RWPE2 (cell line): ENCODE data around the gene BIRC3.
"Not testable (repeated sequence)": the region's sequence is repeated elsewhere in the genome, so short reads cannot be mapped to it uniquely, and the experiment has no call there.

ENCODE experiments used
- ATAC-seq: fragments of 200-7000 bp; cut with Tn5 transposase; 3 replicates; pipeline ENCODE4 v1.9.1; 2021; ENCODE audit warnings: low read depth
- DNase-seq: peaks from one replicate; pipeline ENCODE4 v3.0.0-alpha.2; 2020; ENCODE audit warnings: low spot score
- H3K27ac ChIP-seq: fragments of 450-650 bp; 2 replicates; pipeline ENCODE4 v1.5.1; 2017; ENCODE audit warnings: mild to moderate bottlenecking; ENCODE audit not compliant: poor library complexity, severe bottlenecking
- H3K27me3 ChIP-seq: fragments of 250-450 bp; sonication (Bioruptor Pico); 2 replicates; pipeline ENCODE4 v1.5.1; 2021; ENCODE audit warnings: mild to moderate bottlenecking, moderate library complexity; ENCODE audit not compliant: insufficient read depth, poor library complexity, severe bottlenecking
- H3K36me3 ChIP-seq: fragments of 250-450 bp; sonication (Bioruptor Pico); 2 replicates; pipeline ENCODE4 v1.5.1; 2020; ENCODE audit warnings: low read depth, mild to moderate bottlenecking, moderate library complexity
- H3K4me1 ChIP-seq: fragments of 250-450 bp; sonication (Bioruptor Pico); 2 replicates; pipeline ENCODE4 v1.5.1; 2021; ENCODE audit warnings: mild to moderate bottlenecking, moderate library complexity; ENCODE audit not compliant: insufficient read depth, poor library complexity, severe bottlenecking
- H3K4me3 ChIP-seq: fragments of 250-450 bp; sonication (Bioruptor Pico); 2 replicates; pipeline ENCODE4 v1.5.1; 2021; ENCODE audit warnings: mild to moderate bottlenecking, moderate library complexity; ENCODE audit not compliant: severe bottlenecking
- H3K9me3 ChIP-seq: fragments of 250-450 bp; sonication (Bioruptor Pico); 2 replicates; pipeline ENCODE4 v1.5.1; 2021; ENCODE audit warnings: mild to moderate bottlenecking, moderate library complexity; ENCODE audit not compliant: severe bottlenecking
- CTCF ChIP-seq: fragments of 450-650 bp; IDR thresholded peaks from one replicate; pipeline ENCODE4 v1.5.1; 2017; ENCODE audit warnings: mild to moderate bottlenecking, moderate library complexity; ENCODE audit not compliant: poor library complexity, severe bottlenecking

BIRC3 gene

DNA sequence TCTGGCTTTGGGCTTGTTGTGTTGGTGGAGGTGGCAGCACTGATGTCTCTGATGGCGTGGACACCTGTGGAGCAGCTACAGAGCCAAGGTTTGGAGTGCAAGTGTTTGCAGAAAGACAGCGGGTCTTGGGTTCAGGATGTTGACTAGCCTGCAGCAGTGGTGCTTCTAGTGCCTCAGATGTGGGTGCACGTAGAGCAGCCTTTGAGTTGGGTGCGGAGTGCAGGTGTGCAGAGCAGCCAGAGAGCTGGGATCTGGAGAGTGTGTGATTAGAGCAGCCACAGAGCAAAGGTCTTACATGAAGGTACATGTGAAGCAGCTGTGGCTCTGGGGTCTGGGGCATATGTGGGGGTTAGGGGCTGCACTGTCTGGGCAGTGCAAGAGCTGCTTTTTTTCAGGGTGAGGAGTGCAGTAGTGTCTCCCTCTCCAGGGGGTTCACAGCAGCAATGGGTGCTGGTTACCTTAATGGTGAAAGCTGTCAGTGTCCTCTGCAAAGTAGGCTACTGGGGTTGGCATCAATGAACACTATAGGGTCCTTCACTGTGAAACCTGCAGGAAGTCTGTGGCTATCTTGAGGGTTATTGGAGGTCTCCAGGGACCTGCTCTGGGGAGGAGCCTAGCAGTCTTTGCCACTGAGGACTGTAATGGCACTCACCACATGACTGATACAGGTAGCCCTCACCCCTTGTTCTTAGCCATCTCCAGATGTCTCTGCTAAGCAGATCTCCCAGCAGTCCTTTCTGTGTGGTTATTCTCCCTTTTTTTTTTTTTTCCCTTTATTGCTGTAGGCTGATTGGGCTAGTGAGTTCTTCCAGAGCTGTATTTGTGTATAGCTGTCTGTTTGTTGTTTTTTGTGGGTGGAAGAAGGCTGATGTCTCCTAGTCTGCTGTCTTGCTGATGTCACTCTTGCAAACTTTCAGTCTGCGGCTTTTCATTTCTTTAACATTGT lies 44.1 kb downstream of the BIRC3 start:
- H3K36me3 ChIP-seq, result peaks cover 77% of the 10 kb centered on the region
- no peak; the same call in 2 of the 3 replicates for ATAC-seq
- no peak for DNase-seq
- H3K27ac ChIP-seq, result no peak overlapping the region
- H3K4me1 ChIP-seq, result no peaks in the 10 kb centered on the region
- no peak overlapping the region for H3K4me3 ChIP-seq
- H3K9me3 ChIP-seq, result peaks cover 11% of the 10 kb centered on the region
- TF ChIP-seq CTCF, result no peak
- H3K27me3 ChIP-seq, result no peaks in the 10 kb centered on the region

GRCh38 chr11:102364991-102365390 lies 47.7 kb downstream of the BIRC3 start:
- Histone ChIP-seq H3K27ac (no peak overlapping the region), H3K36me3 (peaks cover 72% of the 10 kb centered on the region), H3K4me1 (no peaks in the 10 kb centered on the region), H3K9me3 (no peaks in the 10 kb centered on the region), H3K4me3 (no peak overlapping the region), H3K27me3 (no peaks in the 10 kb centered on the region)
- DNase-seq (no peak), ATAC-seq (no peak)
- no peak for TF ChIP-seq CTCF

GRCh38 chr11:102367364-102367763 lies 50.1 kb downstream of the BIRC3 start:
- no peaks in the 10 kb centered on the region for H3K4me1 ChIP-seq
- peaks cover 58% of the 10 kb centered on the region for H3K36me3 ChIP-seq
- TF ChIP-seq CTCF, result peak; percentile 45
- no peak for ATAC-seq
- no peak overlapping the region for H3K27ac ChIP-seq
- no peaks in the 10 kb centered on the region for H3K9me3 ChIP-seq
- no peak for DNase-seq
- no peak overlapping the region for H3K4me3 ChIP-seq
- no peaks in the 10 kb centered on the region for H3K27me3 ChIP-seq

GRCh38 chr11:102368472-102368871 lies 51.2 kb downstream of the BIRC3 start:
- no peak for DNase-seq
- H3K9me3 ChIP-seq, result no peaks in the 10 kb centered on the region
- peaks cover 47% of the 10 kb centered on the region for H3K36me3 ChIP-seq
- H3K27me3 ChIP-seq, result no peaks in the 10 kb centered on the region
- TF ChIP-seq CTCF, result no peak
- no peak overlapping the region for H3K27ac ChIP-seq
- ATAC-seq, result no peak
- no peaks in the 10 kb centered on the region for H3K4me1 ChIP-seq
- no peak overlapping the region for H3K4me3 ChIP-seq

DNA sequence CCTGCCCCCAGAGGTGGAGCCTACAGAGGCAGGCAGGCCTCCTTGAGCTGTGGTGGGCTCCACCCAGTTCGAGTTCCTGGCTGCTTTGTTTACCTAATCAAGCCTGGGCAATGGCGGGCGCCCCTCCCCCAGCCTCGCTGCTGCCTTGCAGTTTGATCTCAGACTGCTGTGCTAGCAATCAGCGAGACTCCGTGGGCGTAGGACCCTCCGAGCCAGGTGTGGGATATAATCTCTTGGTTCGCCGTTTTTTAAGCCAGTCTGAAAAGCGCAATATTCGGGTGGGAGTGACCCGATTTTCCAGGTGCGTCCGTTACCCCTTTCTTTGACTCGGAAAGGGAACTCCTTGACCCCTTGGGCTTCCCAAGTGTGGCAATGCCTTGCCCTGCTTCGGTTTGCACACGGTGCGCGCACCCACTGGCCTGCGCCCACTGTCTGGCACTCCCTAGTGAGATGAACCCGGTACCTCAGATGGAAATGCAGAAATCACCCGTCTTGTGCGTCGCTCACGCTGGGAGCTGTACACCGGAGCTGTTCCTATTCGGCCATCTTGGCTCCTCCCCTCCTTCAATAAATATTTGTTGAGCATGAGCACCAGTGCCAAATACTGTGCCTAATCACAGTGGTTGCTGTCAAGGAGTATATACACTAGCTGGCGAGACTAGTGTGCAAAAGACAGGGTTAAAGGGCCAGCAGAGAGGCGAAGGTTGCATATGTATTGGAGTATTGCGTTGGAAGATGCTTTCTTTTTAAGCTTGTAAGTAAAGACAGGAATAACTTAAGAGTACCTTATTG lies 57.5 kb downstream of the BIRC3 start:
- not testable (repeated sequence) for H3K4me1 ChIP-seq, H3K27me3 ChIP-seq, H3K27ac ChIP-seq, ATAC-seq, H3K9me3 ChIP-seq, H3K4me3 ChIP-seq, DNase-seq
- H3K36me3 ChIP-seq, result peaks cover 46% of the 10 kb centered on the region
